ENCODE measurements around the gene CCNT2. TPM values are rescaled to one million over a fixed set of nuclear protein-coding genes. Genes with fewer than 3 reads are reported as not detected.
"Not testable (repeated sequence)": the region's sequence is repeated elsewhere in the genome, so short reads cannot be mapped to it uniquely, and the experiment has no call there.

The CCNT2 gene
- total and polyA plus RNA-seq, 3 donors from 2014 or later, result 28.2 to 52.8 (median 49.3) TPM

- WGBS, 2 donors, result 55 to 78% methylated on average over 2 of the region's 2 CpGs
Observed at GRCh38 chr2:134906726-134907125, 11.9 kb upstream of the CCNT2 start.

DNA sequence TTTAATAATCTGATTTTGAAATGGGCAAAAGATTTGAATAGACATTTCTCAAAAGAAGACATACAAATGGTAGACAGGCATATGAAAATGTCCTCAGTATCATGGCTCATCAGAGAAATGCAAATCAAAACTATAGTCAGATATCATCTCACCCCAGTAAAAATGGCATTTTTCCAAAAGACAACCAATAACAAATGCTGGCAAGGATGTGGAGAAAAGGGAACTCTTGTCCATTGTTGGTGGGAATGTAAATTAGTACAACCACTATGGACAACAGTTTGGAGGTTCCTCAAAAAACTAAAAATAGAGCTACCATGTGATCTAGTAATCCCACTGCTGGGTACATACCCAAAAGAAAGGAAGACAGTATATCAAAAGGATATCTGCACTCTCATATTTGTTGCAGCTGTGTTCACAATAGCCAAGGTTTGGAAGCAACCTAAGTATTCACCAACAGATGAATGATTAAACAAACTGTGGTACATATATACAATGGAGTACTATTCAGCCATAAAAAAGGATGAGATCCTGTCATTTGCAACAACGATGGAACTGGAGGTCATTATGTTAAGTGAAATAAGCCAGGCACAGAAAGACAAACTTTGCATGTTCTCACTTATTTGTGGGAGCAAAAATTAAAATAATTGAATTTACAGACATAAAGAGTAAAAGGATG, 11.0 kb upstream of the CCNT2 start:
- WGBS, 2 donors, result 83 to 93% methylated on average over 1 of the region's 1 CpG
- H3K4me3 ChIP-seq; intact Hi-C loops (cut with DNase I; ENCODE audit: low total_unique reads); H3K27me3 ChIP-seq; H3K27ac ChIP-seq; DNase-seq; H3K4me1 ChIP-seq; H3K9me3 ChIP-seq; H3K36me3 ChIP-seq (ENCODE audit: low read depth, missing control alignments): not testable (repeated sequence)

More at GRCh38 chr2:134906726-134907125, 11.9 kb upstream of the CCNT2 start:
- no peaks in the 10 kb centered on the region for H3K9me3 ChIP-seq
- H3K36me3 ChIP-seq (ENCODE audit: low read depth, missing control alignments), result no peaks in the 10 kb centered on the region
- no peak for DNase-seq
- intact Hi-C loops (cut with DNase I; ENCODE audit: low total_unique reads), result no loop called here
- no peaks in the 10 kb centered on the region for H3K4me1 ChIP-seq
- no peak overlapping the region for H3K27ac ChIP-seq
- TF ChIP-seq, protein P1, sequence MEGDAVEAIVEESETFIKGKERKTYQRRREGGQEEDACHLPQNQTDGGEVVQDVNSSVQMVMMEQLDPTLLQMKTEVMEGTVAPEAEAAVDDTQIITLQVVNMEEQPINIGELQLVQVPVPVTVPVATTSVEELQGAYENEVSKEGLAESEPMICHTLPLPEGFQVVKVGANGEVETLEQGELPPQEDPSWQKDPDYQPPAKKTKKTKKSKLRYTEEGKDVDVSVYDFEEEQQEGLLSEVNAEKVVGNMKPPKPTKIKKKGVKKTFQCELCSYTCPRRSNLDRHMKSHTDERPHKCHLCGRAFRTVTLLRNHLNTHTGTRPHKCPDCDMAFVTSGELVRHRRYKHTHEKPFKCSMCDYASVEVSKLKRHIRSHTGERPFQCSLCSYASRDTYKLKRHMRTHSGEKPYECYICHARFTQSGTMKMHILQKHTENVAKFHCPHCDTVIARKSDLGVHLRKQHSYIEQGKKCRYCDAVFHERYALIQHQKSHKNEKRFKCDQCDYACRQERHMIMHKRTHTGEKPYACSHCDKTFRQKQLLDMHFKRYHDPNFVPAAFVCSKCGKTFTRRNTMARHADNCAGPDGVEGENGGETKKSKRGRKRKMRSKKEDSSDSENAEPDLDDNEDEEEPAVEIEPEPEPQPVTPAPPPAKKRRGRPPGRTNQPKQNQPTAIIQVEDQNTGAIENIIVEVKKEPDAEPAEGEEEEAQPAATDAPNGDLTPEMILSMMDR (IDR thresholded peaks at IDR 0.05), result no peak
- TF ChIP-seq POLR2A (IDR thresholded peaks at IDR 0.05), result no peak
- no peaks in the 10 kb centered on the region for H3K27me3 ChIP-seq
- H3K4me3 ChIP-seq, result no peak overlapping the region

DNA sequence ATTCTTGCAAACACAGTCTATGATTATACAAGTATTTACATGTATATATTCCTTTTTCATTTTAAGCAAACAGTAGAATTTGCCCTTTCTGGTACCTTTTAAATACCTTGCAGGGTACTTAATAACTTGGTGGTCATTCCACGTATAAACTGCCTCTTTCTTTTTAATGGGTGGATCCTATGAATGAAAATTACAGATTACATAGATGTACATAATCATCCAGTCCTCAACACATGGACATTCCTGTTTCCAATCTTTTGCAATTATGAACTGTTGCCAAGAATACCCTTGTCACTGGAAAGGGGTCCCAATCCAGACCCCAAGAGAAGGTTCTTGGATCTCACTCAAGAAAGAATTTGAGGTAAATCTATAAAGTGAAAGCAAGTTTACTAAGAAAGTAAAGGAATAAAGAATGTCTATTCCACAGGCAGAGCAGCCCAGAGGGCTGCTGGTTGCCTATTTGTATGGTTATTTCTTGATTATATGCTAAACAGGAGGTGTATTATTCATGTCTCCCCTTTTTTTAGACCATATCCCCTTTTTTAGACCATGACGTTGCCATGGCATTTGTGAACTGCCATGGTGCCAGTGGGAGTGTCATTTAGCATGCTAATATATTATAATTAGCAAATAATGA, 7.7 kb upstream of the CCNT2 start:
- Histone ChIP-seq H3K36me3 (ENCODE audit: low read depth, missing control alignments) (no peaks in the 10 kb centered on the region), H3K4me3 (no peak overlapping the region), H3K27ac (no peak overlapping the region), H3K4me1 (no peaks in the 10 kb centered on the region), H3K9me3 (no peaks in the 10 kb centered on the region), H3K27me3 (no peaks in the 10 kb centered on the region)
- no peak for TF ChIP-seq POLR2A (IDR thresholded peaks at IDR 0.05)
- TF ChIP-seq, protein P1 (IDR thresholded peaks at IDR 0.05), result no peak
- intact Hi-C loops (cut with DNase I; ENCODE audit: low total_unique reads), result no loop called here
- WGBS, 2 donors, result 73 to 84% methylated on average over 2 of the region's 2 CpGs
- DNase-seq, result no peak

GRCh38 chr2:134911400-134911785, 7.2 kb upstream of the CCNT2 start:
- no peaks in the 10 kb centered on the region for H3K36me3 ChIP-seq (ENCODE audit: low read depth, missing control alignments)
- TF ChIP-seq POLR2A (IDR thresholded peaks at IDR 0.05), result no peak
- TF ChIP-seq, protein P1 (IDR thresholded peaks at IDR 0.05), result no peak
- intact Hi-C loops (cut with DNase I; ENCODE audit: low total_unique reads), result no loop called here
- H3K9me3 ChIP-seq, result no peaks in the 10 kb centered on the region
- H3K27me3 ChIP-seq, result no peaks in the 10 kb centered on the region
- H3K27ac ChIP-seq, result no peak overlapping the region
- H3K4me3 ChIP-seq, result no peak overlapping the region
- no peak for DNase-seq
- H3K4me1 ChIP-seq, result no peaks in the 10 kb centered on the region
- WGBS, 2 donors, result 93 to 98% methylated on average over 3 of the region's 3 CpGs

DNA sequence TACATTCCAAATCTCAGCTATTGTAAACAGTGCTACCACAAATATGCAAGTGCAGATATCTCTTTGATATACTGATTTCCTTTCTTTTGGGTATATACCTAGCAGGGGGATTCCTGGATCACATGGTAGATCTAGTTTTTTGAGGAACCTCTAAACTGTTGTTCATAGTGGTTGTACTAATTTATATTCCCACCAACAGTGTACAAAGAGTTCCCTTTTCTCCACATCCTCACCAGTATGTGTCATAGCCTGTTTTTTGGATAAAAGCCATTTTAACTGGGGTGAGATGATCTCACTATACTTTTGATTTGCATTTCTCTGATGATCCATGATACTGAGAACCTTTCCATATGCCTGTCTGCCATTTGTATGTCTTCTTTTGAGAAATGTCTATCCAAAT, 6.3 kb upstream of the CCNT2 start:
- DNase-seq, result no peak
- no peaks in the 10 kb centered on the region for H3K36me3 ChIP-seq (ENCODE audit: low read depth, missing control alignments)
- H3K4me1 ChIP-seq, result peaks cover 4% of the 10 kb centered on the region
- H3K9me3 ChIP-seq, result no peaks in the 10 kb centered on the region
- TF ChIP-seq, protein P1 (IDR thresholded peaks at IDR 0.05), result no peak
- no peak for TF ChIP-seq POLR2A (IDR thresholded peaks at IDR 0.05)
- H3K4me3 ChIP-seq, result no peak overlapping the region
- H3K27ac ChIP-seq, result no peak overlapping the region
- no peaks in the 10 kb centered on the region for H3K27me3 ChIP-seq
- intact Hi-C loops (cut with DNase I; ENCODE audit: low total_unique reads), result no loop called here
